Pulmonary artery endothelial cell (primary cell): Measurements from ENCODE around the gene SMG6. TPM values are rescaled to one million over a fixed set of nuclear protein-coding genes. Genes with fewer than 3 reads are reported as not detected.

ENCODE experiments used
- DNase-seq: peaks from one replicate; pipeline ENCODE4 v3.0.0-alpha.2; 2011; ENCODE audit warnings: low read depth, low spot score
- total RNA-seq: library from RNA; depleted of rRNA; stranded (reverse); fragments of >200 nt; gene quantifications from 2 replicates; pipeline ENCODE4 v1.2.3, GENCODE V29; 2014

The SMG6 gene
- total RNA-seq, 1 donor from 2014 or later, result 24.9 TPM

GRCh38 chr17:2235792-2236366, 67.7 kb downstream of the SMG6 start:
- no peak for DNase-seq

GRCh38 chr17:2235265-2235664, 68.3 kb downstream of the SMG6 start:
- DNase-seq, result no peak

- DNase-seq, result no peak
Measured at GRCh38 chr17:2233441-2233947, 70.1 kb downstream of the SMG6 start.

- no peak for DNase-seq
Measured at GRCh38 chr17:2232244-2232638, 71.3 kb downstream of the SMG6 start.

- no peak for DNase-seq
Measured at GRCh38 chr17:2230877-2231276, 72.7 kb downstream of the SMG6 start.

- DNase-seq, result no peak
Measured at GRCh38 chr17:2227025-2227699, 76.4 kb downstream of the SMG6 start.

- DNase-seq, result no peak
Measured at GRCh38 chr17:2223617-2223927, 80.0 kb downstream of the SMG6 start.

GRCh38 chr17:2222901-2223616, 80.5 kb downstream of the SMG6 start:
- DNase-seq, result no peak

- DNase-seq, result no peak
Measured at GRCh38 chr17:2222301-2222700, 81.3 kb downstream of the SMG6 start.

GRCh38 chr17:2218426-2218825, 85.2 kb downstream of the SMG6 start:
- DNase-seq, result no peak

GRCh38 chr17:2215616-2216364, 87.8 kb downstream of the SMG6 start:
- peak; percentile 57 for DNase-seq

GRCh38 chr17:2214929-2215615, 88.5 kb downstream of the SMG6 start:
- no peak for DNase-seq

- DNase-seq, result peak; percentile 58
Measured at GRCh38 chr17:2214047-2214928, 89.3 kb downstream of the SMG6 start.

- DNase-seq, result no peak
Measured at GRCh38 chr17:2213291-2213960, 90.2 kb downstream of the SMG6 start.

GRCh38 chr17:2212400-2212981, 91.1 kb downstream of the SMG6 start:
- DNase-seq, result no peak

GRCh38 chr17:2211661-2212399, 91.8 kb downstream of the SMG6 start:
- no peak for DNase-seq

- DNase-seq, result no peak
Measured at GRCh38 chr17:2210726-2211125, 92.9 kb downstream of the SMG6 start.

GRCh38 chr17:2207815-2208515, 95.6 kb downstream of the SMG6 start:
- DNase-seq, result no peak
